ENCODE measurements around the gene TMEM169. TPM values are rescaled to one million over a fixed set of nuclear protein-coding genes. Genes with fewer than 3 reads are reported as not detected.
A peak's percentile ranks its signal among the peaks of the same experiment; 100 is the strongest.

The TMEM169 gene
- total and polyA plus RNA-seq, 2 of the 13 experiments (the other 11 are each of a cell fraction or from before 2014, with no cell fraction given) = 1.5 to 4.5 TPM

DNA sequence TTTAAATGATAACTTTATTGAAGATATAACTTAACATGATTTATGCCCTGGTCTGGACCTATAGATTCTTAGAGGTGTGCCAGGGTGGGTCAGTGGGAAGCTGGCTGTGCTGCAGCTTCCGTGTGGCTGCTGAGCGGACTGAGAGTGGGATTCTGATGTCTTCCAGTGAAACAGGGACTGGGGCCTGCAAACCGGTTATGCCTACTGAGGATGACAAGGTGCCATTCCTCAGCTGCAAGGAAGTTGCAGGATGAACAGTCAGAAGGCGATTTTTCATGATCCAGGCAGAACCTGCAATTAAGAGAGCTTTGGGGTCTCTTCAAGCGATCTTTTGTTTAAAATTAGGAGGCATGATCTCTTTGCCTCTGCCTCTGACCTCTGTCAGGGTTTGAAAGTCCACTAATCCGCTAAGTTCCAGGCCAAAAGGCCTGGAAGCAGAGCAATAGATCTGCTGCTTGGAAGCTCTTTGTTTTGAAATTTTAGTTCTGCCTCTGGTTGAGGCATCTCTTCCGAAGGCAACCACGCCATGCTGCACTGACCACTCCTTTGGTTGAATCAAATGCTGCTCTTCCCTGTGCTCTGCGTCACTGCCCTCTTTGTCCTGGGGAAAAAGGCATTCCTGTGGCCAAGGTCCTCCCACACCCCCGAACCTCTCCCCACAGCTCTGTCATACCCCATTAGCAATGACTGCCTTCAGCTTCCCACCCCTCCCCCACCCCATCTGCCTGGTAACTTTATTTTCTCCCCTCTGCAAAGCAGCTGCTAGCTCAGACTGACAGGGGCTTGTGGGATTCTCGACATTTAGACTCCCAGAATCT lies 2.0 kb downstream of the TMEM169 start (continued):
- TF ChIP-seq ZMYM3 (CRISPR knock-in tag; IDR thresholded peaks at IDR 0.05) = peak; percentile 37; the same call in 1 of the 2 replicates
- TF ChIP-seq, protein P1, sequence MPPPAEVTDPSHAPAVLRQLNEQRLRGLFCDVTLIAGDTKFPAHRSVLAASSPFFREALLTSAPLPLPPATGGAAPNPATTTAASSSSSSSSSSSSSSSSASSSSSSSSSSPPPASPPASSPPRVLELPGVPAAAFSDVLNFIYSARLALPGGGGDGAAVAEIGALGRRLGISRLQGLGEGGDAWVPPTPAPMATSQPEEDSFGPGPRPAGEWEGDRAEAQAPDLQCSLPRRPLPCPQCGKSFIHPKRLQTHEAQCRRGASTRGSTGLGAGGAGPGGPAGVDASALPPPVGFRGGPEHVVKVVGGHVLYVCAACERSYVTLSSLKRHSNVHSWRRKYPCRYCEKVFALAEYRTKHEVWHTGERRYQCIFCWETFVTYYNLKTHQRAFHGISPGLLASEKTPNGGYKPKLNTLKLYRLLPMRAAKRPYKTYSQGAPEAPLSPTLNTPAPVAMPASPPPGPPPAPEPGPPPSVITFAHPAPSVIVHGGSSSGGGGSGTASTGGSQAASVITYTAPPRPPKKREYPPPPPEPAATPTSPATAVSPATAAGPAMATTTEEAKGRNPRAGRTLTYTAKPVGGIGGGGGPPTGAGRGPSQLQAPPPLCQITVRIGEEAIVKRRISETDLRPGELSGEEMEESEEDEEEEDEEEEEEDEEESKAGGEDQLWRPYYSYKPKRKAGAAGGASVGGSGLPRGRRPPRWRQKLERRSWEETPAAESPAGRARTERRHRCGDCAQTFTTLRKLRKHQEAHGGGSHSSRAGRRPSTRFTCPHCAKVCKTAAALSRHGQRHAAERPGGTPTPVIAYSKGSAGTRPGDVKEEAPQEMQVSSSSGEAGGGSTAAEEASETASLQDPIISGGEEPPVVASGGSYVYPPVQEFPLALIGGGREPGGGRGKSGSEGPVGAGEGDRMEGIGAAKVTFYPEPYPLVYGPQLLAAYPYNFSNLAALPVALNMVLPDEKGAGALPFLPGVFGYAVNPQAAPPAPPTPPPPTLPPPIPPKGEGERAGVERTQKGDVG (CRISPR knock-in tag; IDR thresholded peaks at IDR 0.05; ENCODE audit: borderline replicate concordance) = peak; percentile 53; the same call in 1 of the 2 replicates
- TF ChIP-seq SNAI1 (CRISPR knock-in tag; IDR thresholded peaks at IDR 0.05; ENCODE audit: borderline replicate concordance) = 0 out of 2 replicates have a peak, but pooled peaks have one; percentile 36
- no peak for TF ChIP-seq FOXP1 (IDR thresholded peaks at IDR 0.05)
- TF ChIP-seq FOXP1 (CRISPR knock-in tag; IDR thresholded peaks at IDR 0.05) = no peak
- TF ChIP-seq HNF4A (CRISPR knock-in tag; IDR thresholded peaks at IDR 0.05) = peak; percentile 75
- no peak for TF ChIP-seq SP5 (CRISPR knock-in tag; IDR thresholded peaks at IDR 0.05; ENCODE audit: borderline replicate concordance, low read depth)
- no peak for TF ChIP-seq ZNF205 (CRISPR knock-in tag; IDR thresholded peaks at IDR 0.05)
- TF ChIP-seq MIER3 (CRISPR knock-in tag; IDR thresholded peaks at IDR 0.05; ENCODE audit: borderline replicate concordance) = no peak
- TF ChIP-seq TCF7L2 (IDR thresholded peaks at IDR 0.05; ENCODE audit: low read depth, low read length) = no peak
- TF ChIP-seq, protein P2, sequence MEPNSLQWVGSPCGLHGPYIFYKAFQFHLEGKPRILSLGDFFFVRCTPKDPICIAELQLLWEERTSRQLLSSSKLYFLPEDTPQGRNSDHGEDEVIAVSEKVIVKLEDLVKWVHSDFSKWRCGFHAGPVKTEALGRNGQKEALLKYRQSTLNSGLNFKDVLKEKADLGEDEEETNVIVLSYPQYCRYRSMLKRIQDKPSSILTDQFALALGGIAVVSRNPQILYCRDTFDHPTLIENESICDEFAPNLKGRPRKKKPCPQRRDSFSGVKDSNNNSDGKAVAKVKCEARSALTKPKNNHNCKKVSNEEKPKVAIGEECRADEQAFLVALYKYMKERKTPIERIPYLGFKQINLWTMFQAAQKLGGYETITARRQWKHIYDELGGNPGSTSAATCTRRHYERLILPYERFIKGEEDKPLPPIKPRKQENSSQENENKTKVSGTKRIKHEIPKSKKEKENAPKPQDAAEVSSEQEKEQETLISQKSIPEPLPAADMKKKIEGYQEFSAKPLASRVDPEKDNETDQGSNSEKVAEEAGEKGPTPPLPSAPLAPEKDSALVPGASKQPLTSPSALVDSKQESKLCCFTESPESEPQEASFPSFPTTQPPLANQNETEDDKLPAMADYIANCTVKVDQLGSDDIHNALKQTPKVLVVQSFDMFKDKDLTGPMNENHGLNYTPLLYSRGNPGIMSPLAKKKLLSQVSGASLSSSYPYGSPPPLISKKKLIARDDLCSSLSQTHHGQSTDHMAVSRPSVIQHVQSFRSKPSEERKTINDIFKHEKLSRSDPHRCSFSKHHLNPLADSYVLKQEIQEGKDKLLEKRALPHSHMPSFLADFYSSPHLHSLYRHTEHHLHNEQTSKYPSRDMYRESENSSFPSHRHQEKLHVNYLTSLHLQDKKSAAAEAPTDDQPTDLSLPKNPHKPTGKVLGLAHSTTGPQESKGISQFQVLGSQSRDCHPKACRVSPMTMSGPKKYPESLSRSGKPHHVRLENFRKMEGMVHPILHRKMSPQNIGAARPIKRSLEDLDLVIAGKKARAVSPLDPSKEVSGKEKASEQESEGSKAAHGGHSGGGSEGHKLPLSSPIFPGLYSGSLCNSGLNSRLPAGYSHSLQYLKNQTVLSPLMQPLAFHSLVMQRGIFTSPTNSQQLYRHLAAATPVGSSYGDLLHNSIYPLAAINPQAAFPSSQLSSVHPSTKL (CRISPR knock-in tag; IDR thresholded peaks at IDR 0.05) = peak; percentile 39; the same call in 1 of the 2 replicates
- no peak for TF ChIP-seq THYN1 (CRISPR knock-in tag; IDR thresholded peaks at IDR 0.05; ENCODE audit: borderline replicate concordance, low read depth)
- TF ChIP-seq FOXK1 (CRISPR knock-in tag; IDR thresholded peaks at IDR 0.05; ENCODE audit: borderline replicate concordance, low read depth) = no peak
- TF ChIP-seq GATAD2A (CRISPR knock-in tag; IDR thresholded peaks at IDR 0.05) = no peak; the same call in 1 of the 2 replicates
- peak; percentile 17; the same call in 1 of the 2 replicates for TF ChIP-seq HDAC2 (CRISPR knock-in tag; IDR thresholded peaks at IDR 0.05)
- no peak for TF ChIP-seq MIXL1 (CRISPR knock-in tag; IDR thresholded peaks at IDR 0.05)
- TF ChIP-seq NR2F1 (CRISPR knock-in tag; IDR thresholded peaks at IDR 0.05) = no peak
- TF ChIP-seq SP140L (CRISPR knock-in tag; IDR thresholded peaks at IDR 0.05; ENCODE audit: borderline replicate concordance) = no peak
- peak; percentile 45; the same call in 1 of the 2 replicates for TF ChIP-seq PAXIP1 (CRISPR knock-in tag; conservative IDR thresholded peaks at IDR 0.05)
